RWPE2 (cell line): Measurements from ENCODE around the gene LIN37.

Experiments
- ATAC-seq: fragments of 200-7000 bp; cut with Tn5 transposase; 3 replicates; pipeline ENCODE4 v1.9.1; 2021; ENCODE audit warnings: low read depth
- DNase-seq: peaks from one replicate; pipeline ENCODE4 v3.0.0-alpha.2; 2020; ENCODE audit warnings: low spot score
- H3K27ac ChIP-seq: fragments of 450-650 bp; 2 replicates; pipeline ENCODE4 v1.5.1; 2017; ENCODE audit warnings: mild to moderate bottlenecking; ENCODE audit not compliant: poor library complexity, severe bottlenecking
- H3K27me3 ChIP-seq: fragments of 250-450 bp; sonication (Bioruptor Pico); 2 replicates; pipeline ENCODE4 v1.5.1; 2021; ENCODE audit warnings: mild to moderate bottlenecking, moderate library complexity; ENCODE audit not compliant: insufficient read depth, poor library complexity, severe bottlenecking
- H3K36me3 ChIP-seq: fragments of 250-450 bp; sonication (Bioruptor Pico); 2 replicates; pipeline ENCODE4 v1.5.1; 2020; ENCODE audit warnings: low read depth, mild to moderate bottlenecking, moderate library complexity
- H3K4me1 ChIP-seq: fragments of 250-450 bp; sonication (Bioruptor Pico); 2 replicates; pipeline ENCODE4 v1.5.1; 2021; ENCODE audit warnings: mild to moderate bottlenecking, moderate library complexity; ENCODE audit not compliant: insufficient read depth, poor library complexity, severe bottlenecking
- H3K4me3 ChIP-seq: fragments of 250-450 bp; sonication (Bioruptor Pico); 2 replicates; pipeline ENCODE4 v1.5.1; 2021; ENCODE audit warnings: mild to moderate bottlenecking, moderate library complexity; ENCODE audit not compliant: severe bottlenecking
- H3K9me3 ChIP-seq: fragments of 250-450 bp; sonication (Bioruptor Pico); 2 replicates; pipeline ENCODE4 v1.5.1; 2021; ENCODE audit warnings: mild to moderate bottlenecking, moderate library complexity; ENCODE audit not compliant: severe bottlenecking
- TF ChIP-seq, protein P1 (sequence below): fragments of 450-650 bp; IDR thresholded peaks from one replicate; pipeline ENCODE4 v1.5.1; 2017; ENCODE audit warnings: mild to moderate bottlenecking, moderate library complexity; ENCODE audit not compliant: poor library complexity, severe bottlenecking

The LIN37 gene

DNA sequence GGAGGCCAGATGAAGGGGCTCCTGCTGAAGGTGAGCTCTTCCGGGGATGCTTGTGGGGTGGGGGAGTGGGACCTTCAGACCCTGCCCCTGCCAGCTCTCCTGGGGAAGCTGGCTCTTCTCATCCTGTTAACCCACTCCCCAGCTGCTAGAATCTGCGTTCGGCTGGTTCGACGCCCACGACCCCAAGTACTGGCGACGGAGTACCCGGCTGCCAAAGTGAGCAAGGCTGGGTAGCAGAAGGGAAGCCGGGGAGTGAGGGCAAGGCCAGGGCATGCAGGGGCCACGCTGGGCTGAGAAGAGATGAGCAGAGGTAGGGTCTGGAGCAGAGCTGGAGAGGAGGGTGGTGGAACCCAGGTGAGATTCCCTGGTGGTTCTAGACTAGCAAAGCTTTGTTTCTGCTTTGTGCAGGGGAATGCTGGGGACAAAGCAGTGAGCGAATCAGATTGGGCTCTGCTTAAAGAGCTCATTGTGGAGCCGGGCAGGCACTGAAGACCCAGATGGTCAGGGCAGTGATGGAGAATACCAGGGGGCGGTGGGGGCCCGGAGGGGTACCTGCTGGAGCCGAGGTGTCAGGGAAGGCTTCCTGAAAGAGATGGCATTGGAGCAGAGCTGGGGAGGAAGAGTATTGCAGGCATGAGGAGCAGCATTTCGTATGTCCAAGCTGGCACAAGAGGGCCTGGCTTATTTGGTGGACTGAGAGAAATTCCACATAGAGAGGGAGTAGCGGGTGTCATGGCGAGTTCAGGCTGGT, 20.2 kb upstream of the LIN37 start:
- Histone ChIP-seq H3K4me3 (no peak overlapping the region), H3K4me1 (no peaks in the 10 kb centered on the region), H3K36me3 (peaks cover 94% of the 10 kb centered on the region), H3K27ac (no peak overlapping the region), H3K9me3 (no peaks in the 10 kb centered on the region), H3K27me3 (no peaks in the 10 kb centered on the region)
- ATAC-seq (no peak), DNase-seq (no peak)
- TF ChIP-seq, protein P1, sequence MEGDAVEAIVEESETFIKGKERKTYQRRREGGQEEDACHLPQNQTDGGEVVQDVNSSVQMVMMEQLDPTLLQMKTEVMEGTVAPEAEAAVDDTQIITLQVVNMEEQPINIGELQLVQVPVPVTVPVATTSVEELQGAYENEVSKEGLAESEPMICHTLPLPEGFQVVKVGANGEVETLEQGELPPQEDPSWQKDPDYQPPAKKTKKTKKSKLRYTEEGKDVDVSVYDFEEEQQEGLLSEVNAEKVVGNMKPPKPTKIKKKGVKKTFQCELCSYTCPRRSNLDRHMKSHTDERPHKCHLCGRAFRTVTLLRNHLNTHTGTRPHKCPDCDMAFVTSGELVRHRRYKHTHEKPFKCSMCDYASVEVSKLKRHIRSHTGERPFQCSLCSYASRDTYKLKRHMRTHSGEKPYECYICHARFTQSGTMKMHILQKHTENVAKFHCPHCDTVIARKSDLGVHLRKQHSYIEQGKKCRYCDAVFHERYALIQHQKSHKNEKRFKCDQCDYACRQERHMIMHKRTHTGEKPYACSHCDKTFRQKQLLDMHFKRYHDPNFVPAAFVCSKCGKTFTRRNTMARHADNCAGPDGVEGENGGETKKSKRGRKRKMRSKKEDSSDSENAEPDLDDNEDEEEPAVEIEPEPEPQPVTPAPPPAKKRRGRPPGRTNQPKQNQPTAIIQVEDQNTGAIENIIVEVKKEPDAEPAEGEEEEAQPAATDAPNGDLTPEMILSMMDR, result no peak

DNA sequence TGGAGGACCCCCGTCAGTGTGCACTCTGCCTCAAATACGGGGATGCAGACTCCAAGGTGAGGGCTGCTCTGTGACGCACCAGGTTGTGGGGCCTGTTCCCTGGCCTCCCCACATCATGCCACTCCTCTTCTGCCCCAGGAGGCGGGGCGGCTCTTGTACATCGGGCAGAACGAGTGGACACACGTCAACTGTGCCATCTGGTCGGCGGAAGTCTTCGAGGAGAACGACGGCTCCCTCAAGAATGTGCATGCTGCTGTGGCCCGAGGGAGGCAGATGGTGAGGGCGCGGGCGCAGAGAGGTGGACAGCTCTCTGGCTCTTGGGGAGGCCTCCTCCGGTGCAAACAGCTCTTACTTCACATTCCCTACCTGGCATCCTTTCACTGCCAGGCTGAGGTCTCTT, 19.4 kb upstream of the LIN37 start:
- TF ChIP-seq, protein P1, result no peak
- peak; percentile 65 for DNase-seq
- Histone ChIP-seq H3K27ac (no peak overlapping the region), H3K27me3 (no peaks in the 10 kb centered on the region), H3K9me3 (no peaks in the 10 kb centered on the region), H3K4me1 (no peaks in the 10 kb centered on the region), H3K4me3 (no peak overlapping the region), H3K36me3 (peaks cover 92% of the 10 kb centered on the region)
- no peak for ATAC-seq

DNA sequence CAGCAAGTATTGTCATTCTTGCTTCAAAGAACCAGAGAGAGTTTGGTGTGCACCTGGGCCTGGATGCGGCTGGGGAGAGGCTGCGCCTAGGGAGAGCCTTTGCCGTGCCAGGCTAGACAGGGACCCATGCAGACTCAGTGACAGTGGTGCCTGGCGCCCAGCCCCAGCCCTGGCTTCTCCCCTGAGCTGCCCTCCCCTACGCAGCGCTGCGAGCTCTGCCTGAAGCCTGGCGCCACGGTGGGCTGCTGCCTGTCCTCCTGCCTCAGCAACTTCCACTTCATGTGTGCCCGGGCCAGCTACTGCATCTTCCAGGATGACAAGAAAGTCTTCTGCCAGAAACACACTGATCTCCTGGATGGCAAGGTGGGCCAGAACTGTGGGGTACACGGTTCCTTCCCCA, 18.6 kb upstream of the LIN37 start:
- Histone ChIP-seq H3K27ac (no peak overlapping the region), H3K9me3 (no peaks in the 10 kb centered on the region), H3K36me3 (peaks cover 92% of the 10 kb centered on the region), H3K4me1 (no peaks in the 10 kb centered on the region), H3K27me3 (no peaks in the 10 kb centered on the region), H3K4me3 (no peak overlapping the region)
- DNase-seq (no peak), ATAC-seq (no peak)
- TF ChIP-seq, protein P1, result no peak

DNA sequence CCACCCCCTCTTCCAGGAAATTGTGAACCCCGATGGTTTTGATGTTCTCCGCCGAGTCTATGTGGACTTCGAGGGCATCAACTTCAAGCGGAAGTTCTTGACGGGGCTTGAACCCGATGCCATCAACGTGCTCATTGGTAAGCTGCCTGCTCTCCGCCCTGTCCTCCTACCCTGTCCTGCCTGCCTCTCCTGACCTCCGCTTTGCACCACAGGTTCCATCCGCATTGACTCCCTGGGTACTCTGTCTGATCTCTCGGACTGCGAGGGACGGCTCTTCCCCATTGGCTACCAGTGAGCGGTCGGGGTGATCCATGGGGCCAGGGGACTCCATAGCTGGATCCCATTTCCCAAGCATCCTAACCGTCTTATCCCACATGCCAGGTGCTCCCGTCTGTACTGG, 18.1 kb upstream of the LIN37 start:
- Histone ChIP-seq H3K36me3 (peaks cover 88% of the 10 kb centered on the region), H3K27ac (no peak overlapping the region), H3K4me3 (no peak overlapping the region), H3K27me3 (no peaks in the 10 kb centered on the region), H3K9me3 (no peaks in the 10 kb centered on the region), H3K4me1 (no peaks in the 10 kb centered on the region)
- TF ChIP-seq, protein P1, result no peak
- ATAC-seq (no peak), DNase-seq (no peak)

DNA sequence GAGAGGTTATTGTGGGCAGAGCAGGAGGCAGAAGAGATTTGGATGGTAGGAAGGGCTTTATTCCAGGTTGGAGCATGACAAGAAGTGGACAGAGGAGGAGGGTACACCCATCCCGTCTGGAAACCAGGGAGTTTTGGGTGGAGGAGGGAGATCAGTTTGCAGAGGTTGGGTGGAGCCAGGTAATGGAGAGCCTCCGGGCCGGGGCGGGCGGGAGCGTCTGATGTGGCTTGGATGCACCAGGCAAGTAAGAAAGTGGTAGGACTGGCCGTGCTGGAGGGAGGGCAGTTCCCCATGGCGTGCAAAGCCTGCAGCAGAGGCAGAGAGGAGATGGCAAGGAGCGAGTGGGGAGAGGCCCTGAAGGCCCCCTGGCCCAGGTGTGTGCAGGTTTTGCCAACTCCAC, 17.0 kb upstream of the LIN37 start:
- H3K4me1 ChIP-seq, result no peaks in the 10 kb centered on the region
- H3K27ac ChIP-seq, result no peak overlapping the region
- DNase-seq, result no peak
- ATAC-seq, result no peak
- TF ChIP-seq, protein P1, result no peak
- no peak overlapping the region for H3K4me3 ChIP-seq
- no peaks in the 10 kb centered on the region for H3K9me3 ChIP-seq
- H3K27me3 ChIP-seq, result no peaks in the 10 kb centered on the region
- H3K36me3 ChIP-seq, result peaks cover 87% of the 10 kb centered on the region
